ENCODE data around the gene REN. TPM values are rescaled to one million over a fixed set of nuclear protein-coding genes. Genes with fewer than 3 reads are reported as not detected.

REN gene
- total and polyA plus RNA-seq, 7 donors = not detected

DNA sequence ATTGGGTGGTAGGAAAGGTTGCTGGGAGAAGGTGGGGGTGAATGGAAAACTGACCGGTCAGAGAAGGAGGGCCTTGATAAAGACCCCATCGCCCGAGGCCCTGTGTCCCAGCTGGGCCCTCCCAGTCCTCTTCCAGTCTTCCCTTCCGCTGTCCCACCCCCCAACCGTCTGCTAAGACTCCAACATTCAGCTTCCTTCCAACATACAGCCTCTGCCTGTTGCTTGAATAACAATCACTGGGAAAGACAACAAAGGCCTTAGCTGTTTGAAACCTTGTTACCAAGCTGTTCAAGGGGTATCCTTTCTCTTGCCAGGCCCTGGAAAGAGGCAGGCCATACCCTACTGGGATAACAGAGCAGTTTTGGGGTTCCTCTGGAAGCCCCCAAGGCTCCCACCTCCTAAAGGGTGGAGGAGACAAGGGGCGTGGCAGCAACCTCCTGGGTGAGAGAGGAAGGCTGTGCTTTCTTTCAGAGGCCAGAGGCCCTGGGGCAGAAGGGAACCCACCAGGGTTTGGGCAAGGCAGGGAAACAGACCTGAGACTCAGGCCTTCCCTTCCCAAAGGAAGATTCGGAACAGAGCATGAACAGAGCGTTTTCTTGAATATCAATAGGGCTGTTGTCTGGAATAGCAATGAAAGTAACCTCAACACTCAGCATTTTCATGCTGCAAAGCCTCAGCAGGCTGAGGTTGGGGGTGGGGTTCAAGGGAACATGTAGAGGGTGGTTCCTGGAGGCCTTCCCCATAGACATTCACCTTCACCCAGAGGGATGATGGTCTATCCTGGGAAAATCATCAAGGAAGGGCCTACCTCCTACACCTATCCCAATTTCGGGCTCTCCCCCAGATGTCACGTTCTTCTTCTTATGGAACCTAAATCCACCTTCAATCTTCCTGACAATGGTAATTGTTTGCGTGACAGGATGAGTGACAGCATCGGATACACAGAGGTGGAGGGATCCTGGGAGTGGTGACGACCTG, 18.4 kb downstream of the REN start:
- ATAC-seq = no peak
- intact Hi-C loops (cut with DNase I) = no loop called here
- Histone ChIP-seq H3K27me3 (ENCODE audit: insufficient read depth in 3 of 3, low read length in 2 of 3) (peaks cover 0 to 17% (median 7%) of the 10 kb centered on the region in 3 donors), H3K4me1 (no peaks in the 10 kb centered on the region), H3K4me3 (no peak overlapping the region), H3K36me3 (ENCODE audit: insufficient read depth in 1 of 2, low read depth in 1 of 2) (no peaks in the 10 kb centered on the region), H3K27ac (no peak overlapping the region), H3K9me3 (no peaks in the 10 kb centered on the region)
- TF ChIP-seq, protein P1, sequence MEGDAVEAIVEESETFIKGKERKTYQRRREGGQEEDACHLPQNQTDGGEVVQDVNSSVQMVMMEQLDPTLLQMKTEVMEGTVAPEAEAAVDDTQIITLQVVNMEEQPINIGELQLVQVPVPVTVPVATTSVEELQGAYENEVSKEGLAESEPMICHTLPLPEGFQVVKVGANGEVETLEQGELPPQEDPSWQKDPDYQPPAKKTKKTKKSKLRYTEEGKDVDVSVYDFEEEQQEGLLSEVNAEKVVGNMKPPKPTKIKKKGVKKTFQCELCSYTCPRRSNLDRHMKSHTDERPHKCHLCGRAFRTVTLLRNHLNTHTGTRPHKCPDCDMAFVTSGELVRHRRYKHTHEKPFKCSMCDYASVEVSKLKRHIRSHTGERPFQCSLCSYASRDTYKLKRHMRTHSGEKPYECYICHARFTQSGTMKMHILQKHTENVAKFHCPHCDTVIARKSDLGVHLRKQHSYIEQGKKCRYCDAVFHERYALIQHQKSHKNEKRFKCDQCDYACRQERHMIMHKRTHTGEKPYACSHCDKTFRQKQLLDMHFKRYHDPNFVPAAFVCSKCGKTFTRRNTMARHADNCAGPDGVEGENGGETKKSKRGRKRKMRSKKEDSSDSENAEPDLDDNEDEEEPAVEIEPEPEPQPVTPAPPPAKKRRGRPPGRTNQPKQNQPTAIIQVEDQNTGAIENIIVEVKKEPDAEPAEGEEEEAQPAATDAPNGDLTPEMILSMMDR (IDR thresholded peaks at IDR 0.05) = no peak
- no peak for DNase-seq
- WGBS, 3 donors = 83 to 90% (median 84%) methylated on average over 13 of the region's 13 CpGs

DNA sequence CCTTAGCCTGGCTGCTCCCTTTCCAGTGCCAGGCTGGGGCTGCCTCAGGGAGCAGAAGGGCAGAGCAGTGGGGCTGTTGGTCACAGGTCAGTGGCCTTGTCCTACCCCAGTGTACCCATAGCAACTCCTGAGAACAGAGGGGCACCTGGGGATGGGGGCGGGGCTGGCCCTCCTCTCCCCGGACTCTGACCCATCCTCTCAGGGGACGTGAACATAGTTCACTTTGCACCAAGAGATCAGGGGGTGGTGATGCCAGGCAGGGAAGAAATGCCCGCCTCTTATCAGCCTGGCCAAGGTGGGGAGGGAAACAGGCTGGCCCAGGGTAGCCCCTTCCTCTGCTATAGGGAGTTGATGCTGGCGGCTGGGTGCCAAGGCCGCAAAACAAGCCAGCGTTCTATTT, 19.2 kb downstream of the REN start:
- DNase-seq (no peak), ATAC-seq (no peak)
- peaks cover 0 to 10% (median 4%) of the 10 kb centered on the region in 3 donors for H3K27me3 ChIP-seq (ENCODE audit: insufficient read depth in 3 of 3, low read length in 2 of 3)
- no peaks in the 10 kb centered on the region for H3K4me1 ChIP-seq
- TF ChIP-seq, protein P1 (IDR thresholded peaks at IDR 0.05) = no peak
- no peak overlapping the region for H3K27ac ChIP-seq
- no peak overlapping the region for H3K4me3 ChIP-seq
- intact Hi-C loops (cut with DNase I) = no loop called here
- H3K9me3 ChIP-seq = no peaks in the 10 kb centered on the region
- 84 to 88% (median 86%) methylated on average over 7 of the region's 7 CpGs for WGBS, 3 donors
- no peaks in the 10 kb centered on the region for H3K36me3 ChIP-seq (ENCODE audit: insufficient read depth in 1 of 2, low read depth in 1 of 2)

DNA sequence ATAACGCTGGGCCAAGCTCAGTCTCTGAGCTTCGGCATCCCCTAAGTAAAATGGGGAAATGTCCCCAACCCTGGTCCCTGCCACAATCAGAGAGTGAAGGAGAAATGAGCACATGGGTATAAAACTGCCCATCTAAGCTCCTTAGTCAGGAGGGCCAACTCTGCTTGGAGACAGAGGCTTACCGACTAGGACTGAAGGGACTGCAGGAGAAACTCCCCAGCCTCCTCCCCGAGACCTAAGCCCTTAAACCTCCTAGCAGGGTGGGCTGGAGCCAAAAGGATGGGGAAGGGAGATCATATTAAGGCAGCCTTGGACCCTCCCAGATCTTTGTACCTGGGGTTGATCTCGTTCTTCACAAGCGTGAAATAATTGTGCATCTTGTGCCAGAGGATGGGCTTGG, 19.8 kb downstream of the REN start:
- intact Hi-C loops (cut with DNase I) = no loop called here
- no peak overlapping the region for H3K4me3 ChIP-seq
- H3K9me3 ChIP-seq = no peaks in the 10 kb centered on the region
- H3K4me1 ChIP-seq = no peaks in the 10 kb centered on the region
- no peak for ATAC-seq
- no peak for DNase-seq
- no peaks in the 10 kb centered on the region for H3K36me3 ChIP-seq (ENCODE audit: insufficient read depth in 1 of 2, low read depth in 1 of 2)
- H3K27me3 ChIP-seq (ENCODE audit: insufficient read depth in 3 of 3, low read length in 2 of 3) = peaks cover 0 to 6% (median 3%) of the 10 kb centered on the region in 3 donors
- H3K27ac ChIP-seq = no peak overlapping the region
- TF ChIP-seq, protein P1 (IDR thresholded peaks at IDR 0.05) = no peak
- WGBS, 3 donors = 75 to 80% (median 78%) methylated on average over 6 of the region's 6 CpGs

DNA sequence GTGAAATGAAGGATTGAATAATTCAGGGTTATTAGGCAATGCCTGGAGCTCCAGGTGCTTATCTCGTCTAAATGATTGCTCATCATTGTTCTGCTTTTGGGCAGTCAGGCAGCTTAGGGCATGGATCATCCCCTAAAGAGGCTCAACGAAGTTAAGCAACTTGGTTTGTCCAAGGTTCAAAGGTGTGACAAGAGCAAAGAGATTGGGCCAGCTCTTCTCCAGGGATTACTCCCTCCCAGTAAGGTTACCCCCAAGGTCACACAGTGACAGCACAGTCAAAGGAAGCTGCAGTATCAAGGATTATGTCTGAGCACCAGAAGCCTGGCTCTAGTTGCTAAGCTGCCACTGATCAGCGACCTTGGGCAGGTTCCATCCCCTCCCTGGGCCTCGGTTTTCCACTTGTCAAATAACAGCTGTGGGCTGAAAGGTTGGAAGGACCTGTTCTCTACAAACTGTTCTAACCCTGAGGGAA, 21.1 kb downstream of the REN start:
- Histone ChIP-seq H3K4me3 (no peak overlapping the region), H3K9me3 (no peaks in the 10 kb centered on the region), H3K27me3 (ENCODE audit: insufficient read depth in 3 of 3, low read length in 2 of 3) (peaks cover 0 to 4% (median 0%) of the 10 kb centered on the region in 3 donors), H3K4me1 (no peaks in the 10 kb centered on the region), H3K36me3 (ENCODE audit: insufficient read depth in 1 of 2, low read depth in 1 of 2) (no peaks in the 10 kb centered on the region), H3K27ac (no peak overlapping the region)
- WGBS, 3 donors = 61 to 76% (median 71%) methylated on average over 4 of the region's 4 CpGs
- TF ChIP-seq, protein P1 (IDR thresholded peaks at IDR 0.05) = no peak
- intact Hi-C loops (cut with DNase I) = no loop called here
- no peak for ATAC-seq
- DNase-seq = no peak

Measured in psoas muscle (tissue), 8 donors.